SIG-M5 (cell line): ENCODE results near the gene SLC19A2.

Experiments used
- DNase-seq: peaks from one replicate; lab custom pipeline; 2025; lab: John Stamatoyannopoulos, UW

Gene SLC19A2

GRCh38 chr1:169474302-169474995 is 11.3 kb downstream of the SLC19A2 start:
- no peak for DNase-seq

- no peak for DNase-seq
Observed at GRCh38 chr1:169473347-169473746, 12.4 kb downstream of the SLC19A2 start.

DNA sequence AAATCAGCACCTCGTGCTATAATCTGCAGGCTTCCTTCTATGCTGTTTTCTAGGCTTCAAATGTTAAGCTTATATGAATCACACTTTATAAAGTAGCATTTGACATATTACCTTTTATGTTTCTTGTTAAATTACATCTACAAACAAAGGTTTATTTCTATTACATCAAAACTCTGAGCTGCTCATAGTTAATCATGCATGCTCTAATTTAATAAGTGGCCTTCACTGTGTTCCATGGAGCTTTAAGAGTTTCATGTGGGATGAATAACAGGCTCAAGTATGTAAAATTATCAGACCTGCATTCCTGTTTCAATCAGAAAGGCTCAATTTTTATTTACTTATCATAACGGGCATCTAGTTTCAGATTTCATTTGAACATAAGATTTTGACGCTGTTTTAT is 13.0 kb downstream of the SLC19A2 start:
- no peak for DNase-seq

GRCh38 chr1:169468982-169469381 is 16.8 kb downstream of the SLC19A2 start:
- no peak for DNase-seq

DNA sequence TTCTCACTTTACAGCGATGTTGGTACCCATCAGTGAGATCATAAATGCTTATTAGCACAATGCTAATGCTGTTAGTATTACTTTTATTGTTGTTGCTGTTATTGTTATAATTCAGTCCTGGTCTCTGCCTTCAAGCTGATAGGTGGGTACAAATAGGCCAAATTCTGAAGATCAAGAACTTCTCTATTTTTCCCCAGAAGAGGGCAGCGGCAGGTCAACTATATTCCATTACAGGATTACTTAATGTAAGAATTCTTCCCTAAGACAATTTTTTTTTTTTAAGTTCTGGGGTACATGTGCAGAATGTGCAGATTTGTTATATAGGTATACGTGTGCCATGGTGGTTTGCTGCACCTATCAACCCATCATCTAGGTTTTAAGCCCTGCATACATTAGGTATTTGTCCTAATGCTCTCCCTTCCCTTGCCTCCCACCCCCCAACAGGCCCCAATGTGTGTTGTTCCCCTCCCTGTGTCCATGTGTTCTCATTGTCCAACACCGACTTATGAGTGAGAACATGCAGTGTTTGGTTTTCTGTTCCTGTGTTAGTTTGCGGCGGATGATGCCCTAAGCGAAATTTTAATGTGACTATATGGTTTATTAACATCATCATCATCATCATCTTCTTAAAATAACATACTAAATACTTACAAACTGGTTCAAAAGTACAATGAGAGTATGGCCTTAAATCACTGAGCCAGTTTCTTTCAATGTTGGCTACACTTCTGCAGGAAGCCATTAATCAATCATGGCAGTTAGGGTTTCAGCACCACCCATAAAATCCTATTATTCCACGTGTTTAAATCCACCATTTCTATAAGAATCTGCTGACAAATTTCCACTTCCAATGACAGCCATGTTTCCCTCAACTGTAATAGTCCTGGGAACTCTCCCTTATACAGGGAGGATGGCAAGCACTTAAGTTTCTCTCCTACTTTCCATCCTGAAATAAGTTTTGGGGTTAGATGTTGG is 19.2 kb downstream of the SLC19A2 start:
- no peak for DNase-seq

- DNase-seq: no peak
Observed at GRCh38 chr1:169465281-169465680, 20.5 kb downstream of the SLC19A2 start.

GRCh38 chr1:169462385-169462784 is 23.4 kb downstream of the SLC19A2 start:
- no peak for DNase-seq

- no peak for DNase-seq
Observed at GRCh38 chr1:169461390-169462000, 24.2 kb downstream of the SLC19A2 start.

- no peak for DNase-seq
Observed at GRCh38 chr1:169460191-169460833, 25.4 kb downstream of the SLC19A2 start.

DNA sequence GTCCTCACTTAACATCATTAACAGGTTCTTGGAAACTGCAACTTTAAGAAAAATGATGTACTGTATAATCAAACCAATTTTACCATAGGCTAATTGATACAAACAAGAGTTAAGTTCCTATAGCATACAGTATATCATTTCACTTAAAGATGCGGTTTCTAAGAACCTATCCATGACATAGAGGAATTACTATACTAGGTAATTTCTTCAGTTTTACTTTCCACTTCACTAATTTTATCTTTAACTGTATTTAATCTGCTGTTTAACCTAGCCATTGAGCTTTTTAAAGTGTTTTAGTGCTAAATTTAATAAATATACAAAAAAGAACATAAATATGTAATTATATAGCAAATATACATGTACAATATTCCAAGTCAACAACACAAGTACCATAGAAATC is 28.3 kb downstream of the SLC19A2 start:
- DNase-seq: no peak

DNA sequence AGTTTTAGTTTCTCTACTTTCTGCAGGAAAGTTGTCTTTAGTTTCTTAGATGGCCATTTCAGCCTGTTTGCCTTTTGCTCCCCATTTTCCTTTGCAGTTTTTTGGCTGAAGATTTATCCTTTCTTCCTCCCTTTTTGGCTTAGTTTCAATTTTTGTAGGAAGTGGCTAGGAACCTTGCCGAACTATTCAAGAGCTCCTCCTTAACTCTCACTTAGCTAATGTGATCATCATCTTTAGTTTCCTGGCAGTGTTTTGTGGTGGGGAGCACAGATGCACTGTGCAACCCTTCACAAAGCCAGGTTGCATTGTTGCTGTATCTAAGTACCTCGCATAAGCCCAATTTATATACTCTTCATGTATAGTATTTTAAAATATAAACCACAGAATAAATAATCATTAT is 29.7 kb downstream of the SLC19A2 start:
- DNase-seq: no peak

GRCh38 chr1:169452921-169453320 is 32.8 kb downstream of the SLC19A2 start:
- DNase-seq: no peak

- DNase-seq: no peak
Observed at GRCh38 chr1:169451218-169451824, 34.4 kb downstream of the SLC19A2 start.

DNA sequence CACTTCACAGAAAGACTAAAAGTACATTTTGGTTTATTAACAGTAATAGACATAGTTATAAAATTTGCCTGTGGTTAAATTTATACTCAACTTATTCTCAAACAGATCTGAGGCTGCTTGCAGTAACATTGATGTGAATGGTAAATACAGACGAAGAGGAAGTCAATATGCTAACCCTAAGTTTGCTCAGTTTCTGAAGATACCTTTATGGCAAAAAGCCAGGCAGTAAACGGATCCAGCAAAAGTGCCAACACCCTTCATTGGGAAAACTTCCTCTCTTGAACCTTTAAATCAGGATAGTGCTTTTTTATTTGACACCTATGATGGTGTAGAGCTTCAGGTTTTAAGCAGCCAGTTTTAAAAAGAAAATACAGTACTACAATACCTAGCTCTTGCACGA is 41.8 kb downstream of the SLC19A2 start:
- DNase-seq: no peak

- no peak for DNase-seq
Observed at GRCh38 chr1:169427081-169427641, 58.6 kb downstream of the SLC19A2 start, which contains the start of gene CCDC181. TSS of gene CCDC181 (minus strand) at chr1:169427474. CDS start at chr1:169424927, 2,547 bp downstream.

DNA sequence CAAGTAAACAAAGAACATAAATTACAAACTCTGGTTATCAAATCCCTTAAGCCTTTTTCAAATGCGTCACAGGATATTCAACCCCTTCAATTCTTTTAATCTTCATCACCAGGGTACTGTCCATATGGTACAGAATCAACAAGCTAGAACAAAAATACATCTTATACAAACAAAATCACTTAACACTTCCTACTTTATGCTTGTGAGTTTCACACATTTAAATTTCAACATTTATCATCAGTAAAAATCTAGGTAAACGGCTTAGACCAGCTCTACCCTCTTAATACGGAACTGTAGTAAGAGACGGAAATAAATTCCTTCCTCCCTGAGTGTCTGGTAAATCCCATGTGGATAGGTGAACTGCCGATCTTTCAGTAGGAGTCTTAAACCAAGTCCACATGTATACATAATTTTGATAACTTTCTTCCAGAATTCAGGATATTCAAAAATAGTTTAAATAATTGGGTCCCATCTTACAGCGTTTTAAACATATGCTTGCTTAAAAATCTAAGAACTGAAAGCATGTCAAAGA is 59.5 kb downstream of the SLC19A2 start:
- DNase-seq: no peak

DNA sequence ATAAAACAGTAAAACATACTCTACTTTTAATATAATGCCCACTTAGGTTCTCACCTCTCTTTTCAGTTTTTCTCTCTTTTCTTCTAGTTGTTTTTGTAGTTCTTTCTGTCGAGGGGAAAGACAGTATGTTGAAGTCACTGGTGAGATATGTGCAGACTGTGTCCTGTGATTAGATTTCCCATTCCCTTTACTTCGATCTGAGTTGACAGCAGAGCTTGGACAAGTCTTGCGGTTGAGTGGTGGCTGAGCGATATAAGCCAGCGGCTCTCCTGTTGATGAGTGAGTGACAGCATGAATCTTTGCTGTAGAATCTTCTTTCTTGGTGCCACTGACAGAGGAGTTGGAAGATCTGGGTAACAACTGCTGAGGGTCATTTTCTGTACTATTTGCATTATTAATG is 64.4 kb downstream of the SLC19A2 start:
- DNase-seq: no peak

GRCh38 chr1:169414952-169415351 is 70.8 kb downstream of the SLC19A2 start:
- no peak for DNase-seq
